ENCODE results near the gene EEF2KMT.
"Not testable (repeated sequence)": the region's sequence is repeated elsewhere in the genome, so short reads cannot be mapped to it uniquely, and the experiment has no call there.

The EEF2KMT gene

DNA sequence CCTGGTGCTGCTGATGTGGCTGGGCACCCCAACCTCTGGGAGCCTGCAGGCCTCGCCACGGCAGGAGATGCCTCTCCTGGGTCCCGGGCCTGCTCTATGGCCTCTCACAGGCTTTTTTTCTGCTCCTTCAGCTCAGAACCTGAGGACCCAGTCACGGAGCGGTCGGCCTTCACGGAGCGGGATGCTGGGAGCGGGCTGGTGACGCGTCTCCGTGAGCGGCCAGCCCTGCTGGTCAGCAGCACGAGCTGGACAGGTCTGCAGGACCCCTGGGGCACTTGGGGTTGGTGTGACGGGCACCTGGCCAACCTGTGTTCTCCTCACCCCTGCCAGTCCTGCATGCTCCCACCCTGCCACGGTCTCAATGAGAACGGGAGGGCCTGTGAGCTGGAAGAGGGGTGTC lies 19.0 kb downstream of the EEF2KMT start:
- no peak for DNase-seq (ENCODE audit: insufficient read length)
- TF ChIP-seq POLR2A (IDR thresholded peaks at IDR 0.05; ENCODE audit: low read depth, low read length) (no peak), POLR2AphosphoS5 (IDR thresholded peaks at IDR 0.05; ENCODE audit: low read depth, low read length) (no peak), TAF1 (IDR thresholded peaks at IDR 0.05; ENCODE audit: borderline replicate concordance, low read depth, low read length) (no peak)
- no peak for FAIRE-seq

DNA sequence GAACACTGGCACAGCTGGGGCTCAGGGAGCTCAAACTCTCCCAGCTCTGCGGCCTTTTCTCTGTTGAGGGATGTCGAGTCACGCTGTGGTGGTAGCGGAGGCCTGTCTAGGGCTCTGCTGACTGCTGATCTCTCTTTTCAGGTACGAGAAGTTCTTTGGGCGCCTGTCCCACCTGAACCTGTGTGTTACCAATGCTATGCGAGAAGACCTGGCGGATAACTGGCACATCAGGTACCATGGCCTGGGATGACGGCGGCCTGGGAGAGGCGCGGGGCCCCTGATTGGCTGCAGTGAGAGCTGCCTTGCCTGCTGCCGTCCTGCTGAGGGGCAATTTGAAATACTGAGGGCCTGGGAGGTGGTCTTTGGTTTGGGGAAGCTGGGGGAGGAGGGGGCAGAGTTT lies 20.3 kb downstream of the EEF2KMT start:
- no peak for FAIRE-seq
- no peak for DNase-seq (ENCODE audit: insufficient read length)
- TF ChIP-seq POLR2AphosphoS5 (IDR thresholded peaks at IDR 0.05; ENCODE audit: low read depth, low read length): no peak
- TF ChIP-seq POLR2A (IDR thresholded peaks at IDR 0.05; ENCODE audit: low read depth, low read length): no peak
- no peak for TF ChIP-seq TAF1 (IDR thresholded peaks at IDR 0.05; ENCODE audit: borderline replicate concordance, low read depth, low read length)

DNA sequence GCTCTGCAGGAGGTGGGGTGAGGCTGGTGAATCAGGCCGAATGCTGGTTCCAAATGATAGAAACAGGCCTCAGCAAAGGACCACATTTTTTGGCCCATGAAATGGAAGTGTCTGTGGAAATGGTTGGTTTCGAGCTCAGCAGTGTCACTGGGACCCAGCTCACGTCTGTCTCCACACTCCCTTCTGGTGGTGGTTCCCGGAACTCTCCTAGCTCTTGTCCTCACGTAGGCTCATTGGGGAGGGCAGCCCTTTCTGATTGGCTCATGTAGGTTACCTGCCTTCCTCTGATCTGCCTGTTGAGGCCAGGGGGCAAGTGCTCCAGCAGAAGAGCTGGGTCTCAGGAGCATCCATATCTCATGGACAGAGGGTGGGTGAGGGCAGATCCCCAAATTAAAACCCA lies 22.0 kb downstream of the EEF2KMT start:
- FAIRE-seq: no peak

DNA sequence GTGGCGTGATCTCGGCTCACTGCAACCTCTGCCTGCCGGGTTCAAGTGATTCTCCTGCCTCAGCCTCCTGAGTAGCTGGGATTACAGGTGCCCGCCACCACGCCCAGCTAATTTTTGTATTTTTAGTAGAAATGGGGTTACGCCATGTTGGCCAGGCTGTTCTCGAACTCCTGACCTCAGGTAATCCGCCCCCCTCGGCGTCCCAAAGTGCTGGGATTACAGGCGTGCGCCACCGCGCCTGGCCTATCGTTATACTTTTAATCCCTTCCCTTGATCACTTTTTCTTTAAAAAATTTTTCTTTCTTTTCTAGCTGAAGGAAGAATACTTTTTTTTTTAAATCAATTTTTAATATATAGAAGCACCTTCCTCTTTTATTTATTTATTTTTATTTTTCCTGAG lies 23.8 kb downstream of the EEF2KMT start:
- FAIRE-seq; DNase-seq (ENCODE audit: insufficient read length): not testable (repeated sequence)

More for the DNA sequence above, 22.0 kb downstream of the EEF2KMT start:
- TF ChIP-seq POLR2AphosphoS5 (IDR thresholded peaks at IDR 0.05; ENCODE audit: low read depth, low read length) (no peak), POLR2A (IDR thresholded peaks at IDR 0.05; ENCODE audit: low read depth, low read length) (no peak), TAF1 (IDR thresholded peaks at IDR 0.05; ENCODE audit: borderline replicate concordance, low read depth, low read length) (no peak)
- DNase-seq (ENCODE audit: insufficient read length): no peak

DNA sequence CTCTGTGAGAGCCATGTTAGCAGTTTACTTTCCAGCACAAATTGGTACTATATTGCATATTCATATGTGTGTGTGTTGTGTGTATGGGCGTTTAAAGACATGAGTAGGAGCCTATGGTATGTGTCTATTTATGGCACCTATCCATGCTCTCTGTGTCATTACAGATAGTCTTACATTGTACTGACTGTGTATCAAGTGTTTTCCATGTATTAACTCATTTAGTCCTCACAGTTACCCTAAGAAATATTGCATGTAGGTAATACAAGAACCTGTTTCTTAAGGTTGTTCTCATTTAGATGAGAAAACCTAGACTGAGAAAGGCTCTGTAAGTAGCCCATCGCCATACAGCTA lies 24.3 kb downstream of the EEF2KMT start:
- DNase-seq (ENCODE audit: insufficient read length) (no peak), FAIRE-seq (no peak)
- no peak for TF ChIP-seq POLR2A (IDR thresholded peaks at IDR 0.05; ENCODE audit: low read depth, low read length)
- TF ChIP-seq TAF1 (IDR thresholded peaks at IDR 0.05; ENCODE audit: borderline replicate concordance, low read depth, low read length): no peak
- no peak for TF ChIP-seq POLR2AphosphoS5 (IDR thresholded peaks at IDR 0.05; ENCODE audit: low read depth, low read length)

DNA sequence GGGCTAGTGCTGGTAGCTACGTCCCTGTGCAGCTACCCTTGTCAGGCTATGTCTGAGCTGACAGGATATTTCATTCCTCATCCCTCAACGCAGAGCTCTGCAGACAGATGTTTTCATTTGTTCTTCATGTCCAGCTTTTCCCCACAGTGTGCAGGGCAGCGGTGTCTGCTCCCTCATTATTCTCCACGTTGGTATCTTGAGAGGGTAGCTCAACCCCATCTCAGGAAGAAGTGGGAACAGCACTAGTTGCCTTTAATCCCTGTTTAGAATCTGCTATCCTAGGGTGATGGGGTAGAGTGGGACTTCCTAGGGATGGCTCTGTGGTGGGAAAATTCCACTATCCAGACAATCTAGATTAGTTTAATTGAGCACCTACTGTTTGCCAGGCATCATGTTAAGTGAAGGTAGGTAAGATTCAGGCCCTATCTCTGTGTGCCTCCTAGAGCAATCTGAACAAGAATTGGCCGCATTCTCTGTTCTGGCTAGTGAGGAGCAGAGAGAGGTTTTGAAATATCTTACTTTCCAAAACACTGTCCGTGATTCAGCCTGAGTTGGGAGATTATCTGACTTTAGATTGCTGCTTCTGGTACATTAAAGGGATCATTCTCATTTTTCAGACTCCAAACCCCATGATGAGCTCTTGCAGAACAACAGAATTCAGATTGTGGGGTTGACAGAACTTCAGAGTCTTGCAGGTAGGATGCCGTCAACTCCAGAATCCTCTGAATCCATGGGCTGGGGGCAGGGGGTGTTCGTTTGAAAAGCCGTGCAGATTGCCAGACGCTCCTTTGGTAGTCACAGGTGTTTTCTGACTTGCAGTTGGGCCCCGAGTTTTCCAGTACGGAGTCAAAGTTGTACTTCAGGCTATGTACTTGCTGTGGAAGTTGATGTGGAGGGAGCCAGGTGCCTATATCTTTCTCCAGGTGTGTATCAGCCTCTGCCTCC lies 25.0 kb downstream of the EEF2KMT start:
- FAIRE-seq (no peak), DNase-seq (ENCODE audit: insufficient read length) (no peak)
- no peak for TF ChIP-seq TAF1 (IDR thresholded peaks at IDR 0.05; ENCODE audit: borderline replicate concordance, low read depth, low read length)
- TF ChIP-seq POLR2AphosphoS5 (IDR thresholded peaks at IDR 0.05; ENCODE audit: low read depth, low read length): no peak
- no peak for TF ChIP-seq POLR2A (IDR thresholded peaks at IDR 0.05; ENCODE audit: low read depth, low read length)

DNA sequence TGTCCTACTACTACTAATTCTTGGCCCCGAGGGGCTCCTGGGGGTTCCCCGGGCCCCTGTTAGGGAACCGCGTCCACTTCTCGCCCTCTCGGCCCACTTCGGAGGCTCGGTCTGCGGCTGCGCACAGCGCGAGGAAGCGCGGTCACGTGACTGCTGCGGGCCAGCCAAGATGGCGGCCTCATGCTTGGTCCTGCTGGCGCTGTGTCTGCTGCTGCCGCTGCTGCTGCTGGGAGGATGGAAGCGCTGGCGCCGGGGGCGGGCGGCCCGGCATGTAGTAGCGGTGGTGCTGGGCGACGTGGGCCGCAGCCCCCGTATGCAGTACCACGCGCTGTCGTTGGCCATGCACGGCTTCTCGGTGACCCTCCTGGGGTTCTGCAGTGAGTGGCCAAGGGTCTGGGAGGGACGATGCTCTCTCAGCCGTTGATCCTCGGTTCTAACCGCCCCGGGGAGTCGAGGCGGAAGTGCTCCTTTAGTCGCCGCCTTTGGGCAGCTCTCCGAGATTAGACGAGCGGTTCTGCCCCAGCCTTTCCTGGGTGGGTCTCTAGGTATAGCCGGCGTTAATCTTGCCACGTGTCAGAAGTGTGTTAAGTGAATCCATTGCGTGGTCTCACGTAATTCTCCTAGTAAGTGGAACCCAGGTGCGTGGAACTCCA lies 25.8 kb downstream of the EEF2KMT start, which contains the start of gene ALG1:
ALG1 (plus strand) TSS at position 163 of the 653 bp plus-strand sequence; CDS start at position 170, 7 bp downstream.
- FAIRE-seq (peak; percentile 91), DNase-seq (ENCODE audit: insufficient read length) (peak; percentile 92)
- peak; percentile 96 for TF ChIP-seq POLR2A (IDR thresholded peaks at IDR 0.05; ENCODE audit: low read depth, low read length)
- TF ChIP-seq TAF1 (IDR thresholded peaks at IDR 0.05; ENCODE audit: borderline replicate concordance, low read depth, low read length): peak; percentile 93
- peak; percentile 94 for TF ChIP-seq POLR2AphosphoS5 (IDR thresholded peaks at IDR 0.05; ENCODE audit: low read depth, low read length)

DNA sequence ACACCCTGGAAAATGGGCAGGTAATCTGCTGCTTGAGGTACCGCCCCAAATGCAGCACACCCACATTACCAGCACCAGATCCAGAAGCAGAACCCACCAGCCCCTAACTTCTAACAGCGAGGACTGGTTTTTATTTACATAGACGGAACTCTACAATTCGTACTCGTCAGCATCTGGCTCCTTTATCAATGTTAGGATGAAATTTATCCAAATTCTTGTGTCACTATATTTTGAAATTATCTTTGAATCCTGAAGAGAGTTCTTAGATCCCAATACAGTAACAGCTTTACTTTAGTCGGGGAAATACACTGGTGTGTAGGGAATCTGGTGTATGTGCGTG lies 26.3 kb downstream of the EEF2KMT start:
- FAIRE-seq: no peak
- no peak for TF ChIP-seq POLR2A (IDR thresholded peaks at IDR 0.05; ENCODE audit: low read depth, low read length)
- no peak for TF ChIP-seq TAF1 (IDR thresholded peaks at IDR 0.05; ENCODE audit: borderline replicate concordance, low read depth, low read length)
- no peak for TF ChIP-seq POLR2AphosphoS5 (IDR thresholded peaks at IDR 0.05; ENCODE audit: low read depth, low read length)
- DNase-seq (ENCODE audit: insufficient read length): no peak

DNA sequence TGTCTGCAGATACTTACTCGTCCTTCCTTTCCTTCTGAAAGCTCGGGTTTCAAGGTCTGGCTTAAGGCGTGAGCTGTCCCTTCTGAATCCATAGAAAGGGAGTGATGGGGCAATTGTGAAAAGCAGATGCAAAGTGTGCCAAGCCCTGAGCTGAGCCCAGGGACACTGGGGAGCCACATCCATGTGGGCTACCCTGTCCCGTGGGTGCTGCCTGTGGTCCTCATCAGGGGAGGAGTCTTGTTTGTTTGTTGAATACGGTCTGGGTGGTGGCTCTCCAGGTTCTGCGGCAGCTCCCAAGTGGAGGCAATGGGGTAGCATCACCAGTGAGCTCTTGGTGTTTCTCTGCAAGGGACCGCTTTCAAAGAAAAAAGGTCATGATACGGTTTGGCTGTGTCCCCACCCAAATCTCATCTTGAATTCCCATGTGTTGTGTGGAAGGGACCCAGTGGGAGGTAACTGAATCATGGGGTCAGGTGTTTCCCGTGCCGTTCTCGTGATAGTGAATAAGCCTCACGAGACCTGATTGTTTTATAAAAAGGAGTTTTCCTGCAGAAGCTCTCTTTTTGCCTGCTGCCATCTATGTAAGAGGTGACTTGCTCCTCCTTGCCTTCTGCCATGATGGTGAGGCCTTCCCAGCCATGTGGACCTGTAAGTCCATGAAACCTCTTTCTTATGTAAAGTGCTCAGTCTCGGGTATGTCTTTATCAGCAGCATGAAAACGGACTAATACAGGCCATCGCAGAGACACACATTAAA lies 27.0 kb downstream of the EEF2KMT start:
- DNase-seq (ENCODE audit: insufficient read length): no peak
- no peak for TF ChIP-seq POLR2A (IDR thresholded peaks at IDR 0.05; ENCODE audit: low read depth, low read length)
- TF ChIP-seq POLR2AphosphoS5 (IDR thresholded peaks at IDR 0.05; ENCODE audit: low read depth, low read length): no peak
- TF ChIP-seq TAF1 (IDR thresholded peaks at IDR 0.05; ENCODE audit: borderline replicate concordance, low read depth, low read length): no peak
- no peak for FAIRE-seq

DNA sequence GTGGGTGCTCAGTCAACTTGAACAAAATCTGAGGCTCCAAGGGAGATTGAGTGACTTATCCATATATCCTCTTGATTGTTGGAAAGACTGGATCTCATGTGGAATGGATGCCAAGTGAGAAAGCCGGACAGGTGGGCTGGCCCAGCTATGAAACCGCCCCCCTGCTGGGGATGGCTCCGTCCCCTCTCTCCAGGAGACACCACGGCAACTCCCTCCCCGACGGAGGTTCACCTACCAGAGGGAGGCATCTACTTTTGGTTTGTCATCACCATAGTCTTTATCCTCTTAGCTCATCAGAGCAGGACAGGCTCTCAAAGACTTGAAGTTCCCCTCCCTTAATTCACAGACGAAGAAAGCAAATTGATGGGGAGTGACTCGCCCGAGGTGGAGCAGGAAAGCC lies 27.7 kb downstream of the EEF2KMT start:
- FAIRE-seq: no peak
- no peak for TF ChIP-seq POLR2A (IDR thresholded peaks at IDR 0.05; ENCODE audit: low read depth, low read length)
- no peak for TF ChIP-seq TAF1 (IDR thresholded peaks at IDR 0.05; ENCODE audit: borderline replicate concordance, low read depth, low read length)
- TF ChIP-seq POLR2AphosphoS5 (IDR thresholded peaks at IDR 0.05; ENCODE audit: low read depth, low read length): no peak
- no peak for DNase-seq (ENCODE audit: insufficient read length)

DNA sequence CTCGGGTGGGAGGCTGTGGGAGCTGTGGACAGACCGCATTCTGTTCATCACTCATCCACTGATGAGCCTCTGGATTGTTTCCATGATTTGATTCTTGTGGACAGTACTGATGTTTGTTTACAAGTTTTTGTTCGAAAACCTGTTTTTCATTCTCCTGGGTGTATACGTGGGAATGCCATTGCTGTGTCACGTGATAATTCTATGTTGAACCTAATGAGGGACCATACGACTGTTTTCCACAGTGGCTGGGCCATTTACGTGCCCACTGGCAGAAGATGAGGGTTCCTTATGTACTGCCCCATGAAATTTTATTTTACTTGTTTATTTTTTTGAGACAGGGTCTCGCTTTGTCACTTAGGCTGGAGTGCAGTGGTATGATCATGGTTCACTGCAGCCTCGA lies 28.5 kb downstream of the EEF2KMT start:
- TF ChIP-seq POLR2A (IDR thresholded peaks at IDR 0.05; ENCODE audit: low read depth, low read length) (no peak), TAF1 (IDR thresholded peaks at IDR 0.05; ENCODE audit: borderline replicate concordance, low read depth, low read length) (no peak), POLR2AphosphoS5 (IDR thresholded peaks at IDR 0.05; ENCODE audit: low read depth, low read length) (no peak)
- DNase-seq (ENCODE audit: insufficient read length): no peak
- no peak for FAIRE-seq
